ENCODE measurements around the gene INAFM1. TPM values are rescaled to one million over a fixed set of nuclear protein-coding genes. Genes with fewer than 3 reads are reported as not detected.

INAFM1 gene
- total and polyA plus RNA-seq, 8 donors, result 1.8 to 48.0 (median 7.7) TPM; not detected in 1

GRCh38 chr19:47227352-47228167 lies 47.1 kb upstream of the INAFM1 start:
- Histone ChIP-seq H3K36me3 (peaks cover 0 to 15% (median 7%) of the 10 kb centered on the region in 4 donors), H3K4me3 (peak overlapping the region; percentile 57 to 99 (median 86)), H3K27ac (peak overlapping the region; percentile 96 to 100 (median 99)), H3K9me3 (no peaks in the 10 kb centered on the region), H3K27me3 (no peaks in the 10 kb centered on the region), H3K4me1 (peaks cover 57 to 68% (median 61%) of the 10 kb centered on the region in 4 donors)
- intact Hi-C loops (cut with DNase I; ENCODE audit: low total_unique reads), result no loop called here
- TF ChIP-seq EP300 (IDR thresholded peaks at IDR 0.05) (no peak), POLR2AphosphoS5 (IDR thresholded peaks at IDR 0.05) (peak in 2 of 3 donors; percentile 30 to 43), POLR2A (IDR thresholded peaks at IDR 0.05) (peak in 1 of 4 donors; percentile 38)
- 0 to 4% (median 1%) methylated on average over 24 to 27 of the region's 27 CpGs for WGBS, 5 donors
- DNase-seq, result peak; percentile 84 to 94

GRCh38 chr19:47228168-47228936 lies 46.3 kb upstream of the INAFM1 start:
- peak overlapping the region; percentile 57 to 99 (median 86) for H3K4me3 ChIP-seq
- H3K4me1 ChIP-seq, result peaks cover 60 to 74% (median 63%) of the 10 kb centered on the region in 4 donors

GRCh38 chr19:47228937-47229675 lies 45.6 kb upstream of the INAFM1 start:
- Histone ChIP-seq H3K4me1 (peaks cover 60 to 74% (median 63%) of the 10 kb centered on the region in 4 donors), H3K4me3 (peak overlapping the region; percentile 74 to 99 (median 97)), H3K27ac (peak overlapping the region; percentile 96 to 100 (median 99)), H3K9me3 (no peaks in the 10 kb centered on the region), H3K27me3 (no peaks in the 10 kb centered on the region), H3K36me3 (peaks cover 0 to 6% (median 0%) of the 10 kb centered on the region in 4 donors)
- DNase-seq, result peak in 1 of 2 donors; percentile 47
- WGBS, 5 donors, result 12 to 30% (median 26%) methylated on average over 10 of the region's 10 CpGs
- intact Hi-C loops (cut with DNase I; ENCODE audit: low total_unique reads), result no loop called here
- no peak for TF ChIP-seq POLR2A (IDR thresholded peaks at IDR 0.05)
- TF ChIP-seq EP300 (IDR thresholded peaks at IDR 0.05), result no peak
- no peak for TF ChIP-seq POLR2AphosphoS5 (IDR thresholded peaks at IDR 0.05)
- no peak for TF ChIP-seq CTCF (IDR thresholded peaks at IDR 0.05)

More at GRCh38 chr19:47228168-47228936, 46.3 kb upstream of the INAFM1 start:
- DNase-seq, result peak; percentile 45 to 68
- peak overlapping the region; percentile 96 to 100 (median 99) for H3K27ac ChIP-seq
- no peaks in the 10 kb centered on the region for H3K27me3 ChIP-seq
- peaks cover 0 to 13% (median 4%) of the 10 kb centered on the region in 4 donors for H3K36me3 ChIP-seq
- WGBS, 5 donors, result 2 to 7% (median 7%) methylated on average over 12 to 50 of the region's 50 CpGs
- no peaks in the 10 kb centered on the region for H3K9me3 ChIP-seq
- TF ChIP-seq POLR2AphosphoS5 (IDR thresholded peaks at IDR 0.05) (no peak), CTCF (IDR thresholded peaks at IDR 0.05) (no peak)
- intact Hi-C loops (cut with DNase I; ENCODE audit: low total_unique reads), result no loop called here

- Histone ChIP-seq H3K4me3 (peak overlapping the region; percentile 74 to 99 (median 97)), H3K27me3 (no peaks in the 10 kb centered on the region), H3K36me3 (peaks cover 0 to 4% (median 0%) of the 10 kb centered on the region in 4 donors), H3K27ac (peak overlapping the region; percentile 96 to 100 (median 99)), H3K4me1 (peaks cover 60 to 74% (median 63%) of the 10 kb centered on the region in 4 donors), H3K9me3 (no peaks in the 10 kb centered on the region)
- DNase-seq, result peak in 1 of 2 donors; percentile 60
- intact Hi-C loops (cut with DNase I; ENCODE audit: low total_unique reads), result no loop called here
- WGBS, 5 donors, result 2 to 9% (median 6%) methylated on average over 9 of the region's 9 CpGs
- TF ChIP-seq CTCF (IDR thresholded peaks at IDR 0.05), result no peak
- TF ChIP-seq POLR2AphosphoS5 (IDR thresholded peaks at IDR 0.05), result no peak
- TF ChIP-seq POLR2A (IDR thresholded peaks at IDR 0.05), result no peak
- no peak for TF ChIP-seq EP300 (IDR thresholded peaks at IDR 0.05)
Observed at GRCh38 chr19:47229676-47230053, 45.0 kb upstream of the INAFM1 start.

Data from stomach (tissue), 9 donors.